Fibroblast of villous mesenchyme (primary cell): ENCODE results near the gene RFWD3. TPM values are rescaled to one million over a fixed set of nuclear protein-coding genes. Genes with fewer than 3 reads are reported as not detected.
A peak's percentile ranks its signal among the peaks of the same experiment; 100 is the strongest.

Experiments used
- DNase-seq: peaks from one replicate; pipeline ENCODE4 v3.0.0-alpha.2; 2010; ENCODE audit warnings: low read depth
- H3K4me3 ChIP-seq: 2 replicates; pipeline ENCODE4 v1.5.1; 2011; ENCODE audit warnings: low read depth, mild to moderate bottlenecking, low read length
- total RNA-seq: library from RNA; depleted of rRNA; stranded (reverse); fragments of >200 nt; gene quantifications from 2 replicates; pipeline ENCODE4 v1.2.3, GENCODE V29; 2012
- TF ChIP-seq, protein P1 (sequence below): IDR thresholded peaks from 2 replicates; pipeline ENCODE4 v1.5.1; 2012; ENCODE audit warnings: low read depth, mild to moderate bottlenecking, low read length; ENCODE audit not compliant: insufficient read depth

Gene RFWD3
- total RNA-seq, 1 donor, result 30.7 TPM

DNA sequence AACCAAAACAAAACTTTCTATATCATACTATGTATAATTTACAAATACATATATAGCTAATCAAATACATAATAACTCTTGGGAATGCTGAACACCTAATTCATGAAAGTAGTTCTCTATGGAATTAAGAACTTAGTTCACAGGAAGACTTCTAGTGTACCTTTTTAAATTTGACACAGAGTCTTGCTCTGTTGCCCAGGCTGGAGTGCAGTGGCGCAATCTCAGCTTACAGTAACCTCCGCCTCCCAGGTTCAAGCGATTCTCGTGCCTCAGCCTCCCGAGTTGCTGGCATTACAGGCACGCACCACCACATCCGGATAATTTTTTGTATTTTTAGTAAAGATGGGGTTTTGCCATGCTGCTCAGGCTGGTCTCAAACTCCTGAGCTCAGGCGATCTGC lies 24.7 kb downstream of the RFWD3 start:
- H3K4me3 ChIP-seq, result no peak overlapping the region
- no peak for DNase-seq
- TF ChIP-seq, protein P1, sequence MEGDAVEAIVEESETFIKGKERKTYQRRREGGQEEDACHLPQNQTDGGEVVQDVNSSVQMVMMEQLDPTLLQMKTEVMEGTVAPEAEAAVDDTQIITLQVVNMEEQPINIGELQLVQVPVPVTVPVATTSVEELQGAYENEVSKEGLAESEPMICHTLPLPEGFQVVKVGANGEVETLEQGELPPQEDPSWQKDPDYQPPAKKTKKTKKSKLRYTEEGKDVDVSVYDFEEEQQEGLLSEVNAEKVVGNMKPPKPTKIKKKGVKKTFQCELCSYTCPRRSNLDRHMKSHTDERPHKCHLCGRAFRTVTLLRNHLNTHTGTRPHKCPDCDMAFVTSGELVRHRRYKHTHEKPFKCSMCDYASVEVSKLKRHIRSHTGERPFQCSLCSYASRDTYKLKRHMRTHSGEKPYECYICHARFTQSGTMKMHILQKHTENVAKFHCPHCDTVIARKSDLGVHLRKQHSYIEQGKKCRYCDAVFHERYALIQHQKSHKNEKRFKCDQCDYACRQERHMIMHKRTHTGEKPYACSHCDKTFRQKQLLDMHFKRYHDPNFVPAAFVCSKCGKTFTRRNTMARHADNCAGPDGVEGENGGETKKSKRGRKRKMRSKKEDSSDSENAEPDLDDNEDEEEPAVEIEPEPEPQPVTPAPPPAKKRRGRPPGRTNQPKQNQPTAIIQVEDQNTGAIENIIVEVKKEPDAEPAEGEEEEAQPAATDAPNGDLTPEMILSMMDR, result no peak

DNA sequence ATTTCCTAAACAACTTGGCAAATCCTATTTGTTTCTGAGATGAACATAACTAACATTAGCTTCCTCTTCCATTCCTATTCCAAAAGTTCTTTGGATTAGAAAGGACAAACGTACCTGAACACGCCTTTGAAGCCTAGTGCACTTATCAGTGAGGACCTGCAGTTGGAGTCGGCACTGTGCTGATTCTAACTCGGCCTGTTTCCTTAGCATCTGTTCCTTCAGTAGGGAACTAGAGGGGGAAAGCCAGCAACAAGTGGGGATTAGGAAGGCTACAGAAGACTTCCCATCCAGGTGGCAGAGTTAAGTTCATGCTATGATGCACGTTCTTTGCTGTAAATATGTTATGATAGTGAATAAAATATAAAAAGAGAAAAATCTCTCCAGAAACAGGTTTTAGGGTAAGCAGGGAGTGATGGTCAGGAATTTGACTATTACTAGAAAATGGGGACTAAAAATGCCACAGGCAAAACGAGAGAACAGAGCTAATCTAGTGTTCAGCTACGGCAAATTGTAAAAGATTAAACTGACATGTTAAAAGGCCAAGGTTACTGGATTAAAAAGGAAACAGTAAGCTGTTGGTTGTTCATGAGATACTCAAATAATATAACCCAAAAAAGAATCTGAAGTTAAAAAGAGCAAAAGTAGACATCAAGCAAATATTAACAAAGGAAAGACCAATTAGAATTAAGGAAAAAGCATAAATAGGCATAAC lies 28.8 kb downstream of the RFWD3 start:
- TF ChIP-seq, protein P1, result no peak
- H3K4me3 ChIP-seq, result no peak overlapping the region
- DNase-seq, result no peak

DNA sequence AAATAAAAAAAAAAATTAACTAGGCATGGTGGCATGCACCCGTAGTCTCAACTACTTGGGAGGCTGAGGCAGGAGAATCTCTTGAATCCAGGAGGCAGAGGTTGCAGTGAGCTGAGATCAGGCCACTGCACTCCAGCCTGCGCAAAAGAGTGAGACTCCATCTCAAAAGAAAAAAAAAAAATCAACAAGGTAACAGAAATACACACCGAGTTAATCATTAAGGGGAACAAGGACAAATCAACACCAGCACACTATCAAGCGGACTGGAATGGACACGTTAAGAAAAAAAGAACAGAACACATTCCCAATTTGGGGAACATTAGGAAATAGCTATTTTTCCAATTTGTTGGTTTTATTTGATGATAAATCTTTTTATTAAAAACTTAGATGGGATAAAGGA lies 31.4 kb downstream of the RFWD3 start:
- TF ChIP-seq, protein P1, result no peak
- DNase-seq, result no peak
- no peak overlapping the region for H3K4me3 ChIP-seq

DNA sequence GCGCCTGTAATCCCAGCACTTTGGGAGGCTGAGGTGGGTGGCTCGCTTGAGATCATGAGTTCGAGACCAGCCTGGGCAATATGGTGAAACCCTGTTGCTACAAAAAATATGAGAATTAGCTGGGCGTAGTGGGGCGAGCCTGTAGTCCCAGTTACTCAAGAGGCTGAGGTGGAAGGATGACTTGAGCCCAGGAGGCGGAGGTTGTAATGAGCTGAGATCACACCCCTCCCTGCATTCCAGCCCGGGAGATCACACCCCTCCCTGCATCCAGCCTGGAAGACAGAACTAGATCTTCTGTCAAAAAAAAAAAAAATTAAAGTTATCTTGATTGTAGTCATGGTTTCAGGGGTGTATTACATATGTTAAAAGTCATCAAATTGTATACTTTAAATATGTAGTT lies 33.0 kb downstream of the RFWD3 start:
- TF ChIP-seq, protein P1, result no peak
- no peak overlapping the region for H3K4me3 ChIP-seq
- DNase-seq, result no peak

DNA sequence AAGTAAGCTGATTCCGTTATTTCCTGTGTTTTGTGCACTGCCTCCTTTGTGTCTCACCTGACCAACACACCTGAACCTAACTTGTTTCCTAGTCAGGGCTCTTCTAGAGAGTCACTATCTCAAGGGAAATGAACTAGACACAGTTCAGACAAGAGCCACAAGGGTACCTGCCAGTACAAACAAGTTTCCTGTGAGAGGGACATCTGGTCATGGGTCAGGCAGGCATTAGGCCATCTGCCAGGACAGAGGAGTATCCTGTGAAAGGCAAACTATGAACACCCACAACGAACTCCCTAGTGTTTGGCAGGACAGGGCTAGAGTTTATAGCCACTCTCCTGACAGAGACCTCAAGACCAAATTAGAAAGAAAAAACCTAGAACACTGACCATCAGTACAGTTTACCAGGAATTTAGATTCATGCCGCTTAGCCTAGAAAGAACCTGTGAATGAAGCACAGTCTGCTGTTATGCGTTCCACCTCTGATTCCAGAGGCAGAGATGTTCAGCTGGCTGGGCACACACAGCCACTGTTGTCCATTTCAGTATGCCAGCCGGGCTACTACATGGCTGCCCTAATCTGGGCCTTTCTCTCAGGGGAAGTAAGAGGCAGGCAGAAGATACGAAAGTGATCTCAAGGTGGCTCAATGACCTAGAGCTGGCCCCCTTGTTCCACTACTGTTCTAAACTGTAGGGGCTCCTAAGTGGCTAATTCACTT lies 39.0 kb downstream of the RFWD3 start:
- peak; percentile 42 for DNase-seq
- TF ChIP-seq, protein P1, result no peak
- H3K4me3 ChIP-seq, result no peak overlapping the region

DNA sequence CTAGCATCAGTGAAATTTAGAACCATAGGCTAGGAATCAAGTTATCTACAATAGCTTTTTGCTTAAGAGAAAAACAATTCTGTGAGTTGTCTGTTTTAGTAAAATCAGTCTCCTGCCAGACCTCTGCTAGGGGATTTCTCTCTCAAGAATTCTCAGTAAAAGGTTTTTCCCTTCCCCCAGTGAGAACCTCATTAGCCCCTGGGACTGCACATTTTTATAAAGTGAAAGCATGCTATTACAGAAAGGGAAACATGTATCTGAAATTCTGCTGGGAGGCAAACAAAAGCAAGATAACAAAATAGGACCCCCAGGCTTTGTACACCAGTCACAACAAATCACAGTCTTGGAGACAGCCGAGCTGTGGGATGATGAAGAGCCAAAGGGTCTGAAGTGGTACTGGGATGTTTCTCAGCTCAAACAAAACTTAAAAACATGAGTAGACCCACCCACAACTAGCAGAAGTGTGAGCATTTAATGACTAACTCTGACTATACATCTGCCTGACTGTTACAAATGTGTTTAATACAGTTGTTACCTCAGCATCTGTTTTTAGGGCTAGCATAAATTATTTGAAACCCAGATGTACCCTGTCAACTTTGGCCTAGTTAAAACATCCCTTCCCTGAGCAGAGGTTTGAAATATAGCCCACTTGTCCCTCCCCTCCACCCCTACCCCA lies 39.8 kb downstream of the RFWD3 start:
- DNase-seq, result peak; percentile 39
- TF ChIP-seq, protein P1, result no peak
- H3K4me3 ChIP-seq, result no peak overlapping the region
